Adrenal gland (tissue), 12 donors: Measurements from ENCODE around the gene ALDH3A2. TPM values are rescaled to one million over a fixed set of nuclear protein-coding genes. Genes with fewer than 3 reads are reported as not detected.

Experiments used
- DNase-seq, 7 donors: peaks; one replicate each; pipeline ENCODE4 v3.0.0-alpha.2; 2019 to 2020
- H3K27ac ChIP-seq, 5 donors: fragments of 200-600 bp; sonication (generic) in 4 of 5; 1 replicate in 3 of 5; 2 replicates in 2 of 5; pipeline versions ENCODE4 v1.5.1 to v1.8.0; 2016 to 2020; ENCODE audit warnings: mild to moderate bottlenecking in 1 of 5
- H3K27me3 ChIP-seq: fragments of 200-600 bp; 2 replicates; pipeline ENCODE4 v1.8.0; 2021
- H3K36me3 ChIP-seq, 2 donors: fragments of 200-600 bp; replicated peaks in 1 of 2; 1 replicate in 1 of 2; 2 replicates in 1 of 2; pipeline versions ENCODE4 v1.5.1 to v1.8.0; 2018 to 2022
- H3K4me1 ChIP-seq, 2 donors: fragments of 200-600 bp; replicated peaks in 1 of 2; 1 replicate in 1 of 2; 2 replicates in 1 of 2; pipeline versions ENCODE4 v1.5.1 to v1.8.0; 2018 to 2021
- H3K4me3 ChIP-seq, 4 donors: fragments of 200-600 bp; sonication (generic) in 3 of 4; one replicate each; pipeline ENCODE4 v1.5.1; 2016 to 2018
- H3K9me3 ChIP-seq, 3 donors: fragments of 200-600 bp; sonication (generic) in 1 of 3; replicated peaks in 1 of 3; 1 replicate in 2 of 3; 2 replicates in 1 of 3; pipeline versions ENCODE4 v1.5.1 to v1.8.0; 2016 to 2021
- POLR2A ChIP-seq, 2 donors: fragments of 450-650 bp; IDR thresholded peaks; one replicate each; pipeline ENCODE4 v1.6.1; 2017; ENCODE audit warnings: antibody characterized with exemption in 2 of 2, mild to moderate bottlenecking in 2 of 2, moderate library complexity in 1 of 2
- WGBS, 4 donors: extraction: QIAGEN DNeasy Blood & Tissue Kit in 2 of 4; methylation state at CpG; one replicate each; pipeline versions ENCODE4 v1.1.5 to v1.1.7; 2013 to 2017; 5-methylcytosine and 5-hydroxymethylcytosine counted together
- intact Hi-C, 2 donors: fragments of 100-400 bp; cut with DNase I; formaldehyde crosslinking; loops; one replicate each; pipeline versions ENCODE4 v1.14.1 to v1.15.0; 2022 to 2023
- polyA plus RNA-seq, 3 donors: library from polyadenylated mRNA; stranded (reverse); fragments of 200-250 nt in 2 of 3; fragments of 350-450 nt in 1 of 3; fragmentation: Illumina TruSeq in 1 of 3; extraction: RNeasy Lipid Tissue Mini Kit (QIAGEN cat#74804) in 1 of 3; gene quantifications; one replicate each; pipeline ENCODE4 v1.2.3, GENCODE V29; 2013 to 2014
- total RNA-seq, 9 donors: library from RNA; depleted of rRNA in 4 of 9; stranded (reverse); fragments of >200 nt in 4 of 9; fragments of 120-200 nt in 1 of 9; fragmentation: NEBNext Ultra II Directional in 1 of 9; extraction: Animal tissue kit (Norgen Biotek cat#: 25700) in 1 of 9; gene quantifications; one replicate each; pipeline versions ENCODE4 v1.1.0 to v1.2.4, GENCODE V29; 2013 to 2023
- TF ChIP-seq, protein P1 (sequence below), 6 experiments: fragments of 450-650 bp in 4 of 6; fragments of 200-600 bp in 2 of 6; sonication (generic) in 1 of 6; IDR thresholded peaks; 1 replicate in 5 of 6; 2 replicates in 1 of 6; pipeline versions ENCODE4 v1.5.1 to v1.8.0; 2016 to 2021; ENCODE audit warnings: antibody characterized with exemption in 6 of 6, mild to moderate bottlenecking in 2 of 6, moderate library complexity in 1 of 6
- donor health status: healthy with polysubstance abuse.
- donor health status: Bipolar disorder and iron deficiency.
- donor health status: DM: yes; HTN: yes; CAD: no.
- donor health status: DM: no; HTN: no; CAD: no.
- donor health status: DM: no; HTN: no; CAD: no.
- donor health status: DM: yes; HTN: yes; CAD: no.

Gene ALDH3A2
- total and polyA plus RNA-seq, 12 donors, result 99.1 to 1,009 (median 444) TPM

DNA sequence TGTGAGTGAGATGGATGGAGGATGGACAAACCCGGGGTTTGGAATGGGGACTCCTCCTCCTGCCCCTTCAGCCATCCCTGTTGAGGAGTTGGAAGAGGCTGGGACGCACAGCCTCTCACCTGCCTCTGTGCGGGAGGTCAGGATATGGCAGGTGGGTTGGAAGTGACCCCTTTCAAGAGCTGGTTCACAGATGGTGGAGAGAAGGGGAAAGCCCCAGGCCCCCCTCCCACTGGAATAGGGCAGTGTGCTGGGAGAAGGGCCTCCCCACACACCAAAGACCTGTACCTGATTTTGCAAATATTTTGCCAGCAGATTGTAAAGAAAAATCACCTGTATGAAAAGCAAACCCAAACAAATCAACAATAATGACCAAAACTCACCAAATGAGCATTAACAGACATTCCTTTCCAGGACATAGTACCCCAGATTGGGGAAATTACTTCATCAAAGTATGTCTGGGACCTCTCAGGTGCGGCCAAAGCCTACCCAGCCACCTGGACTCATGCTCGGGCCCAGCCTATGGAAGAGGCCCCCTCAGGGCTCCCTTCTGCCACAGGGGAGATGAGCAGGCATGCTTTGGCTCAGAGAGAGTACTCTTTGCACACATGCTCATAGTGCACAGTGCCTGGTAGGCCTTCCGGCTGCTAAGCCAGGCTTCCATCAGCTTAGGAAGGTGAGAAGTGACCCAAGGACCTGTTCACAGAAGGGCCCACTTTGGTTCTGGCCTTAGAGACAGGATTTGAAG is 60.1 kb downstream of the ALDH3A2 start:
- Histone ChIP-seq H3K4me1 (peaks cover 9% of the 10 kb centered on the region in 2 donors), H3K4me3 (no peak overlapping the region), H3K36me3 (no peaks in the 10 kb centered on the region), H3K9me3 (no peaks in the 10 kb centered on the region), H3K27ac (no peak overlapping the region), H3K27me3 (no peaks in the 10 kb centered on the region)
- DNase-seq, result no peak
- WGBS, 4 donors, result 86 to 100% (median 95%) methylated on average over 2 to 6 of the region's 6 CpGs
- intact Hi-C loops, result no loop called here
- no peak for TF ChIP-seq POLR2A (IDR thresholded peaks at IDR 0.05)
- TF ChIP-seq, protein P1, sequence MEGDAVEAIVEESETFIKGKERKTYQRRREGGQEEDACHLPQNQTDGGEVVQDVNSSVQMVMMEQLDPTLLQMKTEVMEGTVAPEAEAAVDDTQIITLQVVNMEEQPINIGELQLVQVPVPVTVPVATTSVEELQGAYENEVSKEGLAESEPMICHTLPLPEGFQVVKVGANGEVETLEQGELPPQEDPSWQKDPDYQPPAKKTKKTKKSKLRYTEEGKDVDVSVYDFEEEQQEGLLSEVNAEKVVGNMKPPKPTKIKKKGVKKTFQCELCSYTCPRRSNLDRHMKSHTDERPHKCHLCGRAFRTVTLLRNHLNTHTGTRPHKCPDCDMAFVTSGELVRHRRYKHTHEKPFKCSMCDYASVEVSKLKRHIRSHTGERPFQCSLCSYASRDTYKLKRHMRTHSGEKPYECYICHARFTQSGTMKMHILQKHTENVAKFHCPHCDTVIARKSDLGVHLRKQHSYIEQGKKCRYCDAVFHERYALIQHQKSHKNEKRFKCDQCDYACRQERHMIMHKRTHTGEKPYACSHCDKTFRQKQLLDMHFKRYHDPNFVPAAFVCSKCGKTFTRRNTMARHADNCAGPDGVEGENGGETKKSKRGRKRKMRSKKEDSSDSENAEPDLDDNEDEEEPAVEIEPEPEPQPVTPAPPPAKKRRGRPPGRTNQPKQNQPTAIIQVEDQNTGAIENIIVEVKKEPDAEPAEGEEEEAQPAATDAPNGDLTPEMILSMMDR (IDR thresholded peaks at IDR 0.05), result no peak

DNA sequence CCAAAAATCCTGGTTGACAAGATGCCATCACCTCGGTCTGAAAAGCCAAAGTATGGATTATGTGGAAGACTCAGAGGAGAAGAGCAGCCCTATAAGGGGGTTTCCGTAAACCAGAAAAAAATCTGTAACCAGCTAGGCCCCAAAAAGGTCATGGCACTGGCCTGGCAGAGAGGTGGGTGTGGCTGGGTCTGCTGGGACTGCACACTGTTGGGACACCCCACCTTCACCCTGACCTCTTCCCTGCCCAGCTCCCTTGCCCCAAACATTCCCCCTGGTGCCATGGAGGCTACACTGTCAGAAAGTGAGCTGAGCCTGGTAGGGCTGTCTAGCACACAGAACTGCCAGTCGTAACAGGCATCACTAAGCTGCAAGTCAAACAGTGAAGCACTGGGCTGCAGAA is 61.3 kb downstream of the ALDH3A2 start:
- no peaks in the 10 kb centered on the region for H3K27me3 ChIP-seq
- no peak for TF ChIP-seq POLR2A (IDR thresholded peaks at IDR 0.05)
- TF ChIP-seq, protein P1 (IDR thresholded peaks at IDR 0.05), result no peak
- DNase-seq, result peak in 1 of 7 donors; percentile 23
- intact Hi-C loops, result no loop called here
- H3K9me3 ChIP-seq, result no peaks in the 10 kb centered on the region
- WGBS, 4 donors, result 93 to 95% (median 94%) methylated on average over 3 of the region's 3 CpGs
- no peaks in the 10 kb centered on the region for H3K4me1 ChIP-seq
- H3K27ac ChIP-seq, result no peak overlapping the region
- H3K36me3 ChIP-seq, result no peaks in the 10 kb centered on the region
- no peak overlapping the region for H3K4me3 ChIP-seq

DNA sequence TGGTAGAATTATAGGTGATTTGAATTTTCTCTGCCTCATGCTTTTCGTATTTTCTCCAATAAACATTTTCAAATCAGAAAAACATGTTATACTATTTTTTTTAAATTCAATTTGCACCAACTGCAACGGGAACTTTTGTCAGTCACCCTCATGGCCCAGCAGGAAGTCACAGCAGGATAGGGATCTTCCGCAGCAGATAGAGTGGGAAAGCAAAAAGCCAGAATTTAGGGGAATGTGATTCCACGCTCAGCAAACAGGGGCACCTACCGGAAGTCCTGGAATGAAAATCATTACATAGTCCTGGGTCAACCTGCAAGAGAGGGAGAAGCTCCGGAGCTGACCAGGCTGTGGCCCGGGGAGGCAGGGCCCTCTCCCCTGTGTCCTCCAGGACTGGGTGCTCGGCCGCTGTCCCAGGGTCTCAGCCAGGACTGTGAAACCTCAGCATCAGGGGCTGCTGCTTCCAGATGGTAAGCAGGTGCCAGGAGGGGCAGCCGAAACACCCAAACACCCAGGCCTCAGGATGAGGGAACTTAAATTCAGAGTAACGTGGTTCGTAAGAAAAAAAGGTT is 64.0 kb downstream of the ALDH3A2 start:
- Histone ChIP-seq H3K27me3 (no peaks in the 10 kb centered on the region), H3K9me3 (no peaks in the 10 kb centered on the region), H3K4me3 (no peak overlapping the region), H3K27ac (no peak overlapping the region), H3K4me1 (no peaks in the 10 kb centered on the region), H3K36me3 (no peaks in the 10 kb centered on the region)
- WGBS, 4 donors, result 85 to 88% (median 87%) methylated on average over 12 of the region's 12 CpGs
- peak in 1 of 7 donors; percentile 39 for DNase-seq
- TF ChIP-seq, protein P1 (IDR thresholded peaks at IDR 0.05), result no peak
- no peak for TF ChIP-seq POLR2A (IDR thresholded peaks at IDR 0.05)
- intact Hi-C loops, result no loop called here

DNA sequence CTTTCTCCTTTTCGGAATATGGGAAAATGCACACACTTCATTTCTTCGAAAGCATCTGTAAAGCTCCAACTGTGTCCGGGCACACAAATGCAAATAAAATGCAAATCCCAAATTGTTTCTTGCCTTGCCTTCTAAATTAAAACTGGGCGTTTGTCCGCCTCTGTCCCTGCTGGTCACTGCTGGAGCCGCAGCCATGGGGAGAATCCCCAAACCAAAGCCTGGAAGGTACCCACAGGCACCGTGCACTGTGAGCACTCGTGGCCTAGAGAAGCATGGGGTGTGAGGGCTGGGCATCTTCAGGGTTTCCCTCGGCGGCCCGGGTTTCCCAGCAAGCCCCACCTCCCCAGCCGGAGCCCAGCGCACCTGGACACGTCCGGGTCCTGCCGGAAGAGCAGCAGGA is 64.9 kb downstream of the ALDH3A2 start:
- TF ChIP-seq POLR2A (IDR thresholded peaks at IDR 0.05), result no peak
- TF ChIP-seq, protein P1 (IDR thresholded peaks at IDR 0.05), result no peak
- WGBS, 4 donors, result 85 to 92% (median 88%) methylated on average over 6 to 16 of the region's 16 CpGs
- Histone ChIP-seq H3K36me3 (no peaks in the 10 kb centered on the region), H3K4me3 (no peak overlapping the region), H3K4me1 (no peaks in the 10 kb centered on the region), H3K27me3 (no peaks in the 10 kb centered on the region), H3K27ac (no peak overlapping the region), H3K9me3 (no peaks in the 10 kb centered on the region)
- peak in 1 of 7 donors; percentile 18 for DNase-seq
- intact Hi-C loops, result no loop called here
